HepG2 (cell line): ENCODE measurements around the gene CCDC144A. TPM values are rescaled to one million over a fixed set of nuclear protein-coding genes. Genes with fewer than 3 reads are reported as not detected.
A peak's percentile ranks its signal among the peaks of the same experiment; 100 is the strongest.

ENCODE experiments used
- ARHGAP35 ChIP-seq: sonication (generic); formaldehyde crosslinking; IDR thresholded peaks from 2 replicates; pipeline ENCODE4 v1.9.0; 2022; ENCODE audit warnings: mild to moderate bottlenecking, inconsistent platforms, moderate library complexity, missing genetic modification reagents, borderline replicate concordance
- BRF2 ChIP-seq: sonication (generic); formaldehyde crosslinking; IDR thresholded peaks from 2 replicates; pipeline ENCODE4 v1.8.1; 2022; ENCODE audit warnings: mild to moderate bottlenecking, missing genetic modification reagents
- DNMT1 ChIP-seq: sonication (generic); formaldehyde crosslinking; IDR thresholded peaks from 2 replicates; pipeline ENCODE4 v1.5.1; 2020; ENCODE audit warnings: mild to moderate bottlenecking, missing genetic modification reagents
- DPF2 ChIP-seq: sonication (generic); formaldehyde crosslinking; IDR thresholded peaks from 2 replicates; pipeline ENCODE4 v1.4.0; 2020; ENCODE audit warnings: mild to moderate bottlenecking, low read depth, missing genetic modification reagents, borderline replicate concordance
- SIN3A ChIP-seq: IDR thresholded peaks from 2 replicates; pipeline ENCODE4 v1.6.1; 2011; ENCODE audit warnings: low read depth, mild to moderate bottlenecking, control low read depth, low read length, borderline replicate concordance
- TOE1 ChIP-seq: sonication (generic); formaldehyde crosslinking; IDR thresholded peaks from 2 replicates; pipeline ENCODE4 v1.4.0; 2020; ENCODE audit warnings: mild to moderate bottlenecking, missing genetic modification reagents
- YY1 ChIP-seq: IDR thresholded peaks from 2 replicates; pipeline ENCODE4 v1.6.1; 2011; ENCODE audit warnings: low read length, low read depth, moderate library complexity, mild to moderate bottlenecking; ENCODE audit not compliant: insufficient read depth, insufficient replicate concordance
- ZBTB7B ChIP-seq: sonication (generic); formaldehyde crosslinking; IDR thresholded peaks from 2 replicates; pipeline ENCODE4 v1.4.0; 2020; ENCODE audit warnings: missing genetic modification reagents
- ZFAT ChIP-seq: sonication (generic); formaldehyde crosslinking; conservative IDR thresholded peaks from 2 replicates; pipeline ENCODE4 v1.8.1; 2023; ENCODE audit warnings: missing genetic modification reagents, inconsistent platforms
- ZFP41 ChIP-seq: sonication (generic); formaldehyde crosslinking; IDR thresholded peaks from 2 replicates; pipeline ENCODE4 v1.4.0; 2020; ENCODE audit warnings: mild to moderate bottlenecking, missing genetic modification reagents, borderline replicate concordance
- ZHX1 ChIP-seq: sonication (generic); formaldehyde crosslinking; IDR thresholded peaks from 2 replicates; pipeline ENCODE4 v1.8.1; 2022; ENCODE audit warnings: low read depth, mild to moderate bottlenecking, missing genetic modification reagents
- ZIK1 ChIP-seq: sonication (generic); formaldehyde crosslinking; IDR thresholded peaks from 2 replicates; pipeline ENCODE4 v1.5.0; 2020; ENCODE audit warnings: mild to moderate bottlenecking, low read depth, missing genetic modification reagents, borderline replicate concordance
- ZNF10 ChIP-seq: sonication (generic); formaldehyde crosslinking; IDR thresholded peaks from 2 replicates; pipeline ENCODE4 v1.4.0; 2020; ENCODE audit warnings: mild to moderate bottlenecking, low read depth, missing genetic modification reagents, borderline replicate concordance
- ZNF207 ChIP-seq: fragments of 450-650 bp; IDR thresholded peaks from 2 replicates; pipeline ENCODE4 v1.6.1; 2016; ENCODE audit warnings: antibody characterized with exemption, borderline replicate concordance
- ZNF343 ChIP-seq: sonication (generic); formaldehyde crosslinking; IDR thresholded peaks from 2 replicates; pipeline ENCODE4 v1.4.0; 2020; ENCODE audit warnings: mild to moderate bottlenecking, missing genetic modification reagents
- ZNF546 ChIP-seq: sonication (generic); formaldehyde crosslinking; conservative IDR thresholded peaks from 2 replicates; pipeline ENCODE4 v1.8.1; 2023; ENCODE audit warnings: mild to moderate bottlenecking, missing genetic modification reagents
- ZNF549 ChIP-seq: sonication (generic); formaldehyde crosslinking; IDR thresholded peaks from 2 replicates; pipeline ENCODE4 v1.5.0; 2020; ENCODE audit warnings: missing genetic modification reagents
- ZNF552 ChIP-seq: sonication (generic); formaldehyde crosslinking; IDR thresholded peaks from 2 replicates; pipeline ENCODE4 v1.9.0; 2022; ENCODE audit warnings: missing genetic modification reagents, mild to moderate bottlenecking, borderline replicate concordance
- ZNF766 ChIP-seq: sonication (generic); formaldehyde crosslinking; IDR thresholded peaks from 2 replicates; pipeline ENCODE4 v1.5.0; 2020; ENCODE audit warnings: missing genetic modification reagents, borderline replicate concordance
- ZSCAN12 ChIP-seq: sonication (generic); formaldehyde crosslinking; IDR thresholded peaks from 2 replicates; pipeline ENCODE4 v1.9.0; 2021; ENCODE audit warnings: mild to moderate bottlenecking, missing genetic modification reagents
- polyA plus RNA-seq, 8 experiments: library from polyadenylated mRNA; depleted of rRNA in 3 of 8; stranded (reverse) in 7 of 8; unstranded in 1 of 8; fragments of >200 nt; fragmentation: Illumina TruSeq in 4 of 8; extraction: Trizol in 4 of 8; gene quantifications; 2 replicates each; pipeline versions ENCODE4 v1.2.1 to v1.2.3, GENCODE V29; 2011 to 2016; ENCODE audit warnings: low read depth in 4 of 8, missing spikeins in 1 of 8, mixed read lengths in 1 of 8; ENCODE audit not compliant: insufficient read depth in 1 of 8
- total RNA-seq, 5 experiments: library from RNA; depleted of rRNA; stranded (reverse); fragments of >200 nt; fragmentation: Illumina TruSeq; extraction: Trizol; gene quantifications; 2 replicates each; pipeline ENCODE4 v1.2.3, GENCODE V29; 2016; ENCODE audit warnings: low read depth in 1 of 5
- TF ChIP-seq, protein P1 (sequence below): sonication (generic); formaldehyde crosslinking; IDR thresholded peaks from 2 replicates; pipeline ENCODE4 v1.8.1; 2023; ENCODE audit warnings: mild to moderate bottlenecking, inconsistent platforms, moderate library complexity, missing genetic modification reagents, borderline replicate concordance
- TF ChIP-seq, protein P2 (sequence below): sonication (generic); formaldehyde crosslinking; IDR thresholded peaks from 2 replicates; pipeline ENCODE4 v1.4.0; 2020; ENCODE audit warnings: missing genetic modification reagents

The CCDC144A gene
- total and polyA plus RNA-seq, 2 of the 13 experiments (the other 11 are each of a cell fraction or from before 2014, with no cell fraction given) = 0.09 TPM; not detected in 1

DNA sequence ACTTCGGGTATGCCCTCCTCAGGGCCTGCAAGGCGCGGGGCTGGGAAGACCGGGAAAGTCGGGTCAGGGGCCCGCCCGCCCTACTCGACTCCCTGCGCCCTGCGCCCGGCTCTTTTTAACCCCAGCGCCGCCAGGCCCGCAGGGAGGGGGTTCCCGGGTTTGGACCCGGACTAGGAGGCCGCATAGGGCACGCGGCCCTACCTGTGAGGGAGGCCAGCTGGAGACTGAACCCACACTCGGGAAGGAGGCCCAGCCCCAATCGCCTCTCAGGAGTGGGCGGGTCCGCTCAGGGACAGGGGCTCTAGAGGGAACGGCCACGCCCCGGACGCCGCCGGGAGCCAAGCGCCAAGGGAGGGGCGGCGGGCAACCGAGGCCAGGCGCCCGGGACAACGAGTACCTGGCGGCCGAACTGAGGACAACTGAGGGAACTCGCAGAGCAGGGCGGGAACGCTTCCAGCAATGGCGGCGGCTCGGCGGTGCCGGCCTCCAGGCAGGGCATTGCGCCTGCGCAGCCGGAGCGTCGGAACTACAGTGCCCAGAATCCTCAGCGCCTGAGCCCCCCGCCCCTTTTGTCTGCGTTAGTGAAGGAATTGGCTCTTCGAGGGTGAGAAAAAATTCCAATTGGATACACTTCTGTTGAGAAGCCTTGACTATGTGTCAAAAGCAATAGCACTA is 36.5 kb upstream of the CCDC144A start, which contains the start of gene ZNF624 (continued):
- TF ChIP-seq ZNF10 (no peak), DPF2 (CRISPR knock-in tag) (no peak), BRF2 (CRISPR knock-in tag) (peak; percentile 89), ZSCAN12 (CRISPR knock-in tag) (no peak), ZFAT (CRISPR knock-in tag) (0 out of 2 replicates have a peak, but pooled peaks have one; percentile 66), ZHX1 (peak; percentile 75), ZBTB7B (peak; percentile 53; the same call in 1 of the 2 replicates), ZNF207 (no peak), ARHGAP35 (CRISPR knock-in tag) (no peak; the same call in 1 of the 2 replicates), ZFP41 (CRISPR knock-in tag) (no peak), DNMT1 (no peak), ZIK1 (CRISPR knock-in tag) (no peak), ZNF549 (CRISPR knock-in tag) (0 out of 2 replicates have a peak, but pooled peaks have one; percentile 60), ZNF766 (CRISPR knock-in tag) (0 out of 2 replicates have a peak, but pooled peaks have one; percentile 52), ZNF343 (CRISPR knock-in tag) (peak; percentile 68), ZNF546 (CRISPR knock-in tag) (0 out of 2 replicates have a peak, but pooled peaks have one; percentile 81), YY1 (peak; percentile 97), ZNF552 (CRISPR knock-in tag) (peak; percentile 71; the same call in 1 of the 2 replicates), TOE1 (CRISPR knock-in tag) (no peak), SIN3A (peak; percentile 83; the same call in 1 of the 2 replicates)
- TF ChIP-seq, protein P1, sequence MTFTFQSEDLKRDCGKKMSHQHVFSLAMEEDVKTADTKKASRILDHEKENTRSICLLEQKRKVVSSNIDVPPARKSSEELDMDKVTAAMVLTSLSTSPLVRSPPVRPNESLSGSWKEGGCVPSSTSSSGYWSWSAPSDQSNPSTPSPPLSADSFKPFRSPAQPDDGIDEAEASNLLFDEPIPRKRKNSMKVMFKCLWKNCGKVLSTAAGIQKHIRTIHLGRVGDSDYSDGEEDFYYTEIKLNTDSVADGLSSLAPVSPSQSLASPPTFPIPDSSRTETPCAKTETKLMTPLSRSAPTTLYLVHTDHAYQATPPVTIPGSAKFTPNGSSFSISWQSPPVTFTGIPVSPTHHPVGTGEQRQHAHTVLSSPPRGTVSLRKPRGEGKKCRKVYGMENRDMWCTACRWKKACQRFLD (CRISPR knock-in tag) = peak; percentile 79; the same call in 1 of the 2 replicates
- TF ChIP-seq, protein P2, sequence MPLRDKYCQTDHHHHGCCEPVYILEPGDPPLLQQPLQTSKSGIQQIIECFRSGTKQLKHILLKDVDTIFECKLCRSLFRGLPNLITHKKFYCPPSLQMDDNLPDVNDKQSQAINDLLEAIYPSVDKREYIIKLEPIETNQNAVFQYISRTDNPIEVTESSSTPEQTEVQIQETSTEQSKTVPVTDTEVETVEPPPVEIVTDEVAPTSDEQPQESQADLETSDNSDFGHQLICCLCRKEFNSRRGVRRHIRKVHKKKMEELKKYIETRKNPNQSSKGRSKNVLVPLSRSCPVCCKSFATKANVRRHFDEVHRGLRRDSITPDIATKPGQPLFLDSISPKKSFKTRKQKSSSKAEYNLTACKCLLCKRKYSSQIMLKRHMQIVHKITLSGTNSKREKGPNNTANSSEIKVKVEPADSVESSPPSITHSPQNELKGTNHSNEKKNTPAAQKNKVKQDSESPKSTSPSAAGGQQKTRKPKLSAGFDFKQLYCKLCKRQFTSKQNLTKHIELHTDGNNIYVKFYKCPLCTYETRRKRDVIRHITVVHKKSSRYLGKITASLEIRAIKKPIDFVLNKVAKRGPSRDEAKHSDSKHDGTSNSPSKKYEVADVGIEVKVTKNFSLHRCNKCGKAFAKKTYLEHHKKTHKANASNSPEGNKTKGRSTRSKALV (CRISPR knock-in tag) = no peak; the same call in 1 of the 2 replicates
